GM21786 (cell line): ENCODE data around the gene PAX7.
"Not testable (repeated sequence)": the region's sequence is repeated elsewhere in the genome, so short reads cannot be mapped to it uniquely, and the experiment has no call there.

ENCODE experiments used
- ATAC-seq: cut with Tn5 transposase; IDR thresholded peaks from one replicate; pipeline ENCODE4 v1.9.1; 2021; ENCODE audit not compliant: unreplicated experiment

The PAX7 gene

GRCh38 chr1:18630511-18631495 lies at the start of gene PAX7:
Gene PAX7 (plus strand): TSS chr1:18630846. CDS start chr1:18631604, 758 bp downstream.
- ATAC-seq, result no peak

- ATAC-seq, result no peak
Observed at GRCh38 chr1:18581420-18581880, 49.2 kb upstream of the PAX7 start.

GRCh38 chr1:18582890-18583289 lies 47.8 kb upstream of the PAX7 start:
- ATAC-seq, result no peak

GRCh38 chr1:18583326-18583941 lies 47.2 kb upstream of the PAX7 start:
- ATAC-seq, result no peak

- ATAC-seq, result not testable (repeated sequence)
Observed at GRCh38 chr1:18586016-18586415, 44.6 kb upstream of the PAX7 start.

- no peak for ATAC-seq
Observed at GRCh38 chr1:18588093-18588492, 42.6 kb upstream of the PAX7 start.

GRCh38 chr1:18592368-18592767 lies 38.3 kb upstream of the PAX7 start:
- ATAC-seq, result no peak

- ATAC-seq, result no peak
Observed at GRCh38 chr1:18597160-18598042, 33.2 kb upstream of the PAX7 start.

GRCh38 chr1:18599086-18599485 lies 31.6 kb upstream of the PAX7 start:
- ATAC-seq, result no peak

GRCh38 chr1:18599704-18600103 lies 30.9 kb upstream of the PAX7 start:
- no peak for ATAC-seq

GRCh38 chr1:18602533-18603211 lies 28.0 kb upstream of the PAX7 start:
- no peak for ATAC-seq

GRCh38 chr1:18603212-18603852 lies 27.3 kb upstream of the PAX7 start:
- no peak for ATAC-seq

- ATAC-seq, result no peak
Observed at GRCh38 chr1:18606443-18607288, 24.0 kb upstream of the PAX7 start.

- ATAC-seq, result no peak
Observed at GRCh38 chr1:18607289-18607760, 23.3 kb upstream of the PAX7 start.

GRCh38 chr1:18608534-18608933 lies 22.1 kb upstream of the PAX7 start:
- no peak for ATAC-seq

- ATAC-seq, result no peak
Observed at GRCh38 chr1:18611311-18611710, 19.3 kb upstream of the PAX7 start.

GRCh38 chr1:18612073-18612472 lies 18.6 kb upstream of the PAX7 start:
- no peak for ATAC-seq

GRCh38 chr1:18614069-18614735 lies 16.4 kb upstream of the PAX7 start:
- ATAC-seq, result no peak
